Activated CD4-positive, alpha-beta T cell treated with anti-CD3 and anti-CD28 coated beads for 48 hours (primary cell): ENCODE measurements around the gene VAV1.

Experiments used
- DNase-seq: peaks from one replicate; pipeline ENCODE4 v3.0.0-alpha.2; 2020

The VAV1 gene

DNA sequence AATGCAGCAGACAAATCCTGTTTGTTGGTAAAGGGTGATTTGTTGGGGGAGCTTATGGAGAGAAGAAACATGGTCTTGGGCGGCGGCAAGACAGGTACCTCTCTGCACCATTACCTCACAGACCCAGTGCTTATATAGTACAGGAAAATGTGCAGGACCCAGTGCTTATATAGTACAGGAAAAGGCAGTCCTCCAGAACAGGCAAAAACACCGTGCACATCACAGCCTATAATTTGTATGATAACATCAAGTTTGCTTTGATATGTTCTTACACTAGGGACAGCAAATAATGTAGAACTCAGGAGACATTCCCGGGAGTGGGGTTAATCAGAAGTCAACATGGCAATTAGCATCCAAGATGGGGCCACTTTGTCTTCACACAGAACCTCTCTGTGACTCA is 20.9 kb downstream of the VAV1 start:
- DNase-seq = no peak

DNA sequence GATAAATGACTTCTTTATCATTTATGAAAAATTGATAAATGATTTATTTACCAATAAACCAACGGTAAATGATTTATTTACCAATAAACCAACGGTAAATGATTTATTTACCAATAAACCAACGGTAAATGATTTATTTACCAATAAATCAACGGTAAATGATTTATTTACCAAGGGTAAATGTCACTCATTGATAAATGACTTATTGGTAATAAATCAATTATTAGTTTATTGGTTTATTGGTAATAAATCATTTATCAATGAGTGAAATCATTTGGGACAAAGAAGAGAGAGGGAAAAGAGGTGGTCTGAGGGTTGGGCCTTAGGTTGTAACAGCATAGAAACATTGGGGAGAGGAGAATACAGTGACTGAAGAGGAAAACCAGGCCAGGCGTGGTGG is 21.5 kb downstream of the VAV1 start:
- DNase-seq = no peak

DNA sequence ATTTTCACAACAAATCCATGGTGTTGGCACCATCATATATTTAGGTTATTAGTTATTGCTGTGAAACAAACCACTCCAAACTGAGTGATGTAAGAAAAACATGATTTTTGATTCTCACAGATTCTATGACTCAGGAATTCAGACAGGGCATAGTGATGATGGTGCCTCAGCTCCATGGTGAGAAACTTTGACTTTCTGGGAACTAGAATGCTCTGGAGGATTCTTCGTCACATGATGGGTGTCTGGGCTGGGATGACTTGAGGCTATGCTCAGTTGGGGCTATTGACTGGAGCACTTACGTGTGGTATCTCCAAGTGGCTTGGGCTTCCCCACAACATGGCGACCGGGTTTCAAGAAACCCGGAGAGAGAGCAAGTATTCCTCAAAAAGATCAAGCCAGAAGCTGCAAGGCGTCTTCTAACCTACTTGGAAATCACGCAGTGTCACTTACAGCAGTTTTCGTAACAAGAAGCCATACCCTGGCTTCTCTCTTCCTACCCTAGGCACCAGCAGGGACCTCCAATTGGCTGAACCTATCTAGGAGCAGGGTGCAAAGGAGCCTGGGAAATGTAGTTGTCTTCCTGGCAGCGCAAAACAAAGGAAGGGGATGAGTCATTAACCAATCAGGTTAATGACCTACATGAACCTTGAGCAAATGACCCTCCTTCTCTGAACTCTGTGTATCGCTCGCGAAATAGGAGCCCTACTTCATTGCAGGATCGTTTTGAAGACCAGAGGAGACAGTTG is 22.4 kb downstream of the VAV1 start:
- DNase-seq = no peak

DNA sequence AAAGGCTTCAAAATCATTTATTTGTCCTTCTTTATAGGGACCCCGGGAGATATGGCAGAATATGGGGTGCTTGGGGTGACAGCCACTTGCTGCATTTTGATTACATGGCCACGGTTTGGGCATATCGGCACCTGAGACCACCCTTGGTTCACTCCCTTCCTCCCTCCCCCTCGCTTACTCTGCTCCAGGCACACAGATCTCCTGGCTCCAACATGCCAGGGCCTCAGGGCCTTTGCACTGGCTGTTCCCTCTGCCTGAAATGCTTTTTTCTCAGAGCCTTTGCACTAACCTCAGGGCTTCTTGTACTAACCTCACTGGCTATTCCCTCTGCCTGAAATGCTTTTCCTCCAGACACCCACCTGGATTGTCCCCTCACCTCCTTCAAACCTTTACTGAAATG is 23.8 kb downstream of the VAV1 start:
- no peak for DNase-seq

DNA sequence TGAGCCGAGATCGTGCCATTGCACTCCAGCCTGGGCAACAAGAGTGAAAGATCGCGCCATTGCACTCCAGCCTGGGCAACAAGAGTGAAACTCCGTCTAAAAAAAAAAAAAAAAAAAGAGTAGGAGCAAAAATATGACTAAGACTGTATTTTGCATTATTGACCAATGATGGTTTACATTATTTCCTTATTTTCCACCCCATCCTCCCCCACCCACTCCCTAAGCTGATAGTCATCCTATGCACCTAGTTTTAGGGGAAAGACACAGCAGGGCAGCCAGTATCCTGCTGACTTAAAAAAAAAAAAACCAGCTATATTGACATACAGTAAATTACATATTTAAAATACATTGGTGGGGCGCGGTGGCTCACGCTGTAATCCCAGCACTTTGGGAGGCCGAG is 25.1 kb downstream of the VAV1 start:
- DNase-seq = no peak

- peak; percentile 25 for DNase-seq
These were observed 27.8 kb downstream of the VAV1 start for GRCh38 chr19:6800160-6800790.

DNA sequence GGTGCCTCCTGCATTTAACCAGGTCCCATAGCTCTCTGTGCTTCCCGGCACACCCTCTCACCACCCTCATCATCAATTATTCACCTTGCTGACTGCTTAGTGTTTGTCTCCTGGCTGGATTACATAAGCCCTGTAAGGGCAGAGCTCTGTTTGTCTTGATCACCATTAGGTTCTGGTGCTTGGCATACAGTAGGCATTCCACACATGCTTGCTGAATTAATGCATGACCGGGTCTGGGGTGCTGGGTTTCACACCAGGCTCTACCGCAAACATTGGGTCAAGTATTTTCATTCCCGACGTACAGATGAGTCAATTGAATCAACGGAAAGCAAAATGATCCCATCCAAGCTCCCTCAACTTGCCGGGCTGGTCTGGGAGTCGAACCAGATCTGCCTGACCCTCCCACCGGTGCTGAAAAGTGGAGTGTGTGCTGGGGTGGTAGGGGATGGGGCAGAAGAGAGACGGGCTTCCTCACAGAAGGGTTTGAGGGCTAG is 28.5 kb downstream of the VAV1 start:
- DNase-seq = peak; percentile 29

DNA sequence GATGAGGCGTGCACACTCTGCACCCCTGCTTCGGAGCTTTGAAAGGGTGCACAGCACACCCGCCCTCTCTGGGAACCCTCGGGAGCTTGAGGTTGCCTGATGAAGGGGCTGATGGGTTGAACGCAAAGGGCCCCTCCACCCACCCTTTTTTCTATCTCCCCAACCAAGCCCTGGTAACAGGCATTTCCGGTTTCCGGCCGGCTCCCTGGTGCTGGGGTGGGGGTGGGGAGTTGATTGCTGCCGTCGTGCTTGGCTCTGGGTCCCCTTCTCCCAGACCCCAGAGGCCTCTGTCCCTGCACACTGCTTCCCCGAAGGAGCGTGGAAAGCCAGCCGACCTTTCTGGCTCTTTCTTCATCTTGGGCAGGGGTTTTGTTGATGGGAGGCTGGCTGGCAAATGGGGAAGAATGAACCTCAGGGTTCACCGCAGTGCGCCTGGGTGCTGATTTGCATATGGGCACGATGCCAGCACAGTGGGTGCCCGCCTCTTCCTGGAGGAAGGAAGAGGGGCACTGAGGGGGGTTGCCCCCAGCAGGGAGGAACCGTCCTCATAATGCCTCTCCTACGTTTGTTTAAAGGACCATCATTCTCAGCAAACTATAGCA is 29.1 kb downstream of the VAV1 start:
- DNase-seq = peak; percentile 87

- peak; percentile 81 for DNase-seq
These were observed 30.0 kb downstream of the VAV1 start for GRCh38 chr19:6802336-6803035.

GRCh38 chr19:6803036-6803404 is 30.5 kb downstream of the VAV1 start:
- no peak for DNase-seq

DNA sequence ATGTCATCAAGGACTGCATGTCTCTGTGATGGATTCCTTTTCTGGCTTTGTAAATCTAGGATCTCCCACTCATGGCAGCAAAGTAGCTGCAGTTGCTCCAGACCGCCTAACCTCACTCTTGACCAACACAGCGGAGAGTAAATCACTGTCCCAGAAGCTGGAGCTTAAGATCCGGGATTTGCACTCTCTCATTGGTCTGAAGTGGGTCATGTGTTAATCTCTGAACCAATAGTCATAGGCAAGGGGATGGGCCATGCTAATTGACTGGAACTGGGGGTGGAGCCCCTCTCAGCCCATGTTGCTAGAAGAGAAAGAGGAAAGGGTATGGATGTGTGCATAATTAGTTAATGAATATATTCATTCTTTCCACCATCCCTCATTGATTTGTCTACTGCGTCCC is 34.0 kb downstream of the VAV1 start:
- DNase-seq = peak; percentile 24

GRCh38 chr19:6807291-6807690 is 34.8 kb downstream of the VAV1 start:
- DNase-seq = no peak

DNA sequence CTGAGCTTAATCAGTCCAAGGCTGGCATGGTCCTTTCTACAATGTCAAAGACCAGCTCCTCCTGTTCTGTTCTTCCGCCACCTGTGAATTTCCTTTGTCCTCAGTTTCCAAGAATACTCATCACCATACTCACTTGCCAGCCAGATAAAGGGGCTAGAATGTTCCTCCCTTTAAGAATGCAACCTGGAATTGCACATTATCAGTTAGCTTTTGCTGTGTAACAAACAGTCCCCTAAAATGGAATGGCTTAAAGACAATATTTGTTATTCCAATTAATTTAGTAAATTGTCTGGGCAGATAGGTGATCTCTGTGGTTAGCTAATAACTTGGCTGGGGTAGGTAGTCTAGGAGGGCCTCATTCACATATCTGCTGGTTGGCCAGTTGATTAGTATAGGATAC is 36.0 kb downstream of the VAV1 start:
- no peak for DNase-seq

DNA sequence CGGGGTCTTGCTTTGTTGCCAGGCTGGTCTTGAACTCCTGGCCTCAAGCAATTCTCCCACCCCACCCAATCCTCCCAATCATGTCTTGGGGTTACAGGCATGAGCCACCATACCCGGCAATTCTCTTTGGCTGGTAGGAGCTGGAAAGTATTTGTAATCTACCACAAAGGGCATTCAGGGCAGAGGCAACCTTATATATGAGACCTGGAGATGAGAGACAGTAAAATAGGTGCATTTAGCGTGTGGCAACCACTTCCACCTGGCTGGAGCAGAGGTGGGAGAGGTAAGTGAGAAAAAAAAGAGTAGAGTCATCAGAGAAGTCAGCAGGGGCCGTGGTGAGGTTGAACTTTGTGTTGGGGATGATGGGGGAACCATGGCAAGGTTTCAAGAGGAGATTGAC is 36.8 kb downstream of the VAV1 start:
- no peak for DNase-seq

GRCh38 chr19:6811378-6811777 is 38.9 kb downstream of the VAV1 start:
- no peak for DNase-seq

- DNase-seq = no peak
These were observed 39.4 kb downstream of the VAV1 start for GRCh38 chr19:6811906-6812305.

GRCh38 chr19:6812612-6813011 is 40.1 kb downstream of the VAV1 start:
- no peak for DNase-seq

DNA sequence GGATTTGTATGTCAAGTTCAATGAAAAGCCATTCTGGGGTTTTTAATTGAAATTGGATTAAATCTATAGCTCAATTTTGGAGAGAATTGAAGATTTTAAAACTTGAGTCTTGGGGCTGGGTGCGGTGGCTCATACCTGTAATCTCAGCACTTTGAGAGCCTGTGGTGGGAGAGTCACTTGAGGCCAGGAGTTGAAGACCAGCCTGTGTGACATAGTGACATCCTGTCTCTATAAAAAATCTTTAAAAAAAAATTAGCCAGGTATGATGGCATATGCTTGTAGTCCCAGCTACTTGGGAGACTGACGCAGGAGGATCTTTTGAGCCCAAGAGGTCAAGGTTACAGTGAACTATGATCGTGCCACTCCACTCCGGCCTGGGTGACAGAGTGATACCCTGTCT is 41.2 kb downstream of the VAV1 start:
- no peak for DNase-seq

GRCh38 chr19:6817179-6817578 is 44.7 kb downstream of the VAV1 start:
- DNase-seq = no peak

DNA sequence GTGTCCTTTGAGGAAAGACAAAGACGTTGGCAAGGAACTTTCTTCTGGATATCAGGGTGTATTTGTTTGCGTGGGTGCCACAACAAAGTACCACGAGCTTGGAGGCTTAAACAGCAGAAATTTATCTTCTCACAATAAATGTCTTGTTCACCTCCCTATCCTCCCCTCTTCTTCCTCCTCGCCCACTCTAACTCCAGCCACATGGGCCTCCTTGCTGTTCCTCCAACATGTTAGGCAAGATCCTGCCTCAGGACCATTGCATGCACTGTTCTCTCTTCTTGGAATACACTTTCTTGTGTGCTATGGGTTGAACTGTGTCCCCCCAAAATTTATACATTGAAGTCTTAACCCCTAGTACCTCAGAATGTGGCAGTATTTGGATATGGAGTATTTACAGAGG is 45.7 kb downstream of the VAV1 start:
- DNase-seq = no peak

- no peak for DNase-seq
These were observed 46.8 kb downstream of the VAV1 start for GRCh38 chr19:6819323-6819722.

DNA sequence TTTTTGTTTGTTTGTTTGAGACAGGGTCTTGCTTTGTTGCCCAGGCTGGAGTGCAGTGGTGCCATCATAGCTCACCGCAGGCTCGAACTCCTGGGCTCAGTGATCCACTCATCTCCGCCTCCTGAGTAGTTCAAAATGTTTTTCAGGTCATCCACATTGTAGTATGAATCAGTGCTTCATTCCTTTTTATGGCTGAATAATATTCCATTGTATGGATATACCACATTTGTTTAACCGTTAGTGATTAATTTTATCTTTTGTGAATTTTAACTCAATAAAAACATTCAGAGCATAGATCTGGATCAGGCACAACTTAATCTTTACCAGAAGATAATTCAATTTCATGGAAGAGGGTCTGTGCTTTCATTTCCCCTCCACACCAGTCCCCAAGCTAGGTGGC is 47.7 kb downstream of the VAV1 start:
- no peak for DNase-seq

- no peak for DNase-seq
These were observed 49.3 kb downstream of the VAV1 start for GRCh38 chr19:6821639-6822310.
